Common myeloid progenitor, CD34-positive (primary cell): ENCODE data around the gene SERPINA6.

Experiments
- CTCF ChIA-PET: fragments of 350-600 bp; sonication (Branson Sonifier 250); formaldehyde crosslinking; loops from one replicate; lab custom pipeline; 2021; ENCODE audit warnings: antibody characterized with exemption; lab: Charles Lee
- POLR2A ChIA-PET: fragments of 350-600 bp; sonication (Branson Sonifier 250); formaldehyde crosslinking; loops from one replicate; lab custom pipeline; 2021; ENCODE audit warnings: antibody characterized with exemption; lab: Charles Lee
- DNase-seq, 3 donors: peaks; one replicate each; pipeline versions ENCODE4 v3.0.0 to v3.0.0-alpha.2; 2013
- H3K27ac ChIP-seq, 2 experiments: 1 replicate in 1 of 2; 2 replicates in 1 of 2; pipeline ENCODE4 v1.7.0; 2013; ENCODE audit warnings: inconsistent platforms in 2 of 2, low read length in 2 of 2, mild to moderate bottlenecking in 2 of 2, low read depth in 1 of 2, moderate library complexity in 1 of 2; ENCODE audit not compliant: severe bottlenecking in 2 of 2, insufficient read depth in 1 of 2, poor library complexity in 1 of 2
- H3K27me3 ChIP-seq, 5 experiments: replicated peaks in 2 of 5; 1 replicate in 3 of 5; 2 replicates in 2 of 5; pipeline versions ENCODE4 v1.6.1 to v1.7.0; 2013; ENCODE audit warnings: low read length in 4 of 5, mild to moderate bottlenecking in 2 of 5, moderate library complexity in 2 of 5, inconsistent platforms in 1 of 5; ENCODE audit not compliant: insufficient read depth in 5 of 5, control insufficient read depth in 4 of 5
- H3K36me3 ChIP-seq, 4 experiments: 1 replicate in 2 of 4; 2 replicates in 2 of 4; pipeline versions ENCODE4 v1.6.1 to v1.7.0; 2013; ENCODE audit warnings: low read length in 3 of 4, control low read depth in 1 of 4, mild to moderate bottlenecking in 1 of 4; ENCODE audit not compliant: control insufficient read depth in 4 of 4, insufficient read depth in 4 of 4
- H3K4me1 ChIP-seq, 4 experiments: 1 replicate in 3 of 4; 2 replicates in 1 of 4; pipeline versions ENCODE4 v1.6.1 to v1.7.1; 2013; ENCODE audit warnings: low read length in 3 of 4, mild to moderate bottlenecking in 3 of 4, control low read depth in 1 of 4, inconsistent platforms in 1 of 4, moderate library complexity in 1 of 4; ENCODE audit not compliant: control insufficient read depth in 4 of 4, insufficient read depth in 4 of 4; ENCODE audit errors: control extremely low read depth in 1 of 4
- H3K4me3 ChIP-seq, 7 experiments: 1 replicate in 4 of 7; 2 replicates in 3 of 7; pipeline versions ENCODE4 v1.5.1 to v1.7.0; 2013; ENCODE audit warnings: mild to moderate bottlenecking in 7 of 7, low read length in 6 of 7, moderate library complexity in 6 of 7, inconsistent platforms in 2 of 7, low read depth in 2 of 7, control low read depth in 1 of 7; ENCODE audit not compliant: insufficient read depth in 4 of 7, control insufficient read depth in 1 of 7; ENCODE audit errors: extremely low read depth in 1 of 7
- H3K9me3 ChIP-seq, 5 experiments: 1 replicate in 4 of 5; 2 replicates in 1 of 5; pipeline versions ENCODE4 v1.6.1 to v1.7.1; 2013; ENCODE audit warnings: low read length in 4 of 5, mild to moderate bottlenecking in 2 of 5, inconsistent platforms in 1 of 5, low read depth in 1 of 5, moderate library complexity in 1 of 5; ENCODE audit not compliant: control insufficient read depth in 4 of 5, insufficient read depth in 2 of 5; ENCODE audit errors: control extremely low read depth in 1 of 5
- WGBS: methylation state at CpG from one replicate; pipeline ENCODE4 v1.1.5; 2013; ENCODE audit not compliant: insufficient coverage; 5-methylcytosine and 5-hydroxymethylcytosine counted together

SERPINA6 gene

GRCh38 chr14:94321421-94322271, 1.5 kb downstream of the SERPINA6 start:
- no peak for DNase-seq
- H3K9me3 ChIP-seq, result peaks cover 0 to 3% (median 0%) of the 10 kb centered on the region in 5 experiments
- ChIA-PET POLR2A (no interaction called here), CTCF (no interaction called here)
- no peak overlapping the region for H3K4me3 ChIP-seq
- no peaks in the 10 kb centered on the region for H3K4me1 ChIP-seq
- WGBS, result 86% methylated on average over 5 of the region's 5 CpGs
- no peaks in the 10 kb centered on the region for H3K36me3 ChIP-seq
- H3K27ac ChIP-seq, result no peak overlapping the region
- H3K27me3 ChIP-seq, result peaks cover 0 to 4% (median 2%) of the 10 kb centered on the region in 5 experiments

- no peak overlapping the region for H3K27ac ChIP-seq
- 76% methylated on average over 5 of the region's 5 CpGs for WGBS
- DNase-seq, result no peak
- ChIA-PET POLR2A (no interaction called here), CTCF (no interaction called here)
- H3K27me3 ChIP-seq, result peaks cover 0 to 4% (median 2%) of the 10 kb centered on the region in 5 experiments
- H3K9me3 ChIP-seq, result no peaks in the 10 kb centered on the region
- no peaks in the 10 kb centered on the region for H3K36me3 ChIP-seq
- no peaks in the 10 kb centered on the region for H3K4me1 ChIP-seq
- no peak overlapping the region for H3K4me3 ChIP-seq
These were observed 2.9 kb downstream of the SERPINA6 start for GRCh38 chr14:94320243-94320642.

- H3K27me3 ChIP-seq, result peaks cover 0 to 2% (median 0%) of the 10 kb centered on the region in 5 experiments
- ChIA-PET CTCF (no interaction called here), POLR2A (no interaction called here)
- no peaks in the 10 kb centered on the region for H3K4me1 ChIP-seq
- H3K4me3 ChIP-seq, result no peak overlapping the region
- no peak for DNase-seq
- 80% methylated on average over 3 of the region's 4 CpGs for WGBS
- no peak overlapping the region for H3K27ac ChIP-seq
- H3K36me3 ChIP-seq, result no peaks in the 10 kb centered on the region
- H3K9me3 ChIP-seq, result peaks cover 0 to 2% (median 0%) of the 10 kb centered on the region in 5 experiments
These were observed 5.9 kb downstream of the SERPINA6 start for GRCh38 chr14:94317259-94317658.

- H3K4me1 ChIP-seq, result no peaks in the 10 kb centered on the region
- WGBS, result 78% methylated on average over 1 of the region's 1 CpG
- POLR2A ChIA-PET, result no interaction called here
- no peaks in the 10 kb centered on the region for H3K36me3 ChIP-seq
- CTCF ChIA-PET, result no interaction called here
- no peak for DNase-seq
- no peak overlapping the region for H3K4me3 ChIP-seq
- peaks cover 0 to 2% (median 0%) of the 10 kb centered on the region in 5 experiments for H3K27me3 ChIP-seq
- no peak overlapping the region for H3K27ac ChIP-seq
- peaks cover 0 to 2% (median 0%) of the 10 kb centered on the region in 5 experiments for H3K9me3 ChIP-seq
These were observed 6.4 kb downstream of the SERPINA6 start for GRCh38 chr14:94316692-94317091.

- Histone ChIP-seq H3K4me3 (no peak overlapping the region), H3K27ac (no peak overlapping the region), H3K9me3 (peaks cover 0 to 2% (median 0%) of the 10 kb centered on the region in 5 experiments), H3K27me3 (no peaks in the 10 kb centered on the region), H3K4me1 (no peaks in the 10 kb centered on the region), H3K36me3 (no peaks in the 10 kb centered on the region)
- CTCF ChIA-PET, result no interaction called here
- no peak for DNase-seq
- WGBS, result 100% methylated on average over 1 of the region's 2 CpGs
- POLR2A ChIA-PET, result no interaction called here
These were observed 8.2 kb downstream of the SERPINA6 start for GRCh38 chr14:94314890-94315289.

GRCh38 chr14:94313991-94314655, 9.0 kb downstream of the SERPINA6 start:
- Histone ChIP-seq H3K9me3 (peaks cover 0 to 2% (median 0%) of the 10 kb centered on the region in 5 experiments), H3K4me1 (no peaks in the 10 kb centered on the region), H3K27me3 (no peaks in the 10 kb centered on the region), H3K4me3 (no peak overlapping the region), H3K27ac (no peak overlapping the region), H3K36me3 (no peaks in the 10 kb centered on the region)
- ChIA-PET POLR2A (no interaction called here), CTCF (no interaction called here)
- 98% methylated on average over 8 of the region's 8 CpGs for WGBS
- DNase-seq, result no peak
